Adrenal gland (tissue), 5 donors: ENCODE measurements around the gene ARID4B.

Source experiments
- CTCF ChIP-seq, 6 experiments: fragments of 450-650 bp in 4 of 6; fragments of 200-600 bp in 2 of 6; sonication (generic) in 1 of 6; IDR thresholded peaks; 1 replicate in 5 of 6; 2 replicates in 1 of 6; pipeline versions ENCODE4 v1.5.1 to v1.8.0; 2016 to 2021; ENCODE audit warnings: antibody characterized with exemption in 6 of 6, mild to moderate bottlenecking in 2 of 6, moderate library complexity in 1 of 6
- POLR2A ChIP-seq, 2 donors: fragments of 450-650 bp; IDR thresholded peaks; one replicate each; pipeline ENCODE4 v1.6.1; 2017; ENCODE audit warnings: antibody characterized with exemption in 2 of 2, mild to moderate bottlenecking in 2 of 2, moderate library complexity in 1 of 2
- donor health status: DM: no; HTN: no; CAD: no.

- no peak for TF ChIP-seq POLR2A (IDR thresholded peaks at IDR 0.05)
- TF ChIP-seq CTCF (IDR thresholded peaks at IDR 0.05) = no peak
Observed at GRCh38 chr1:235369802-235370201, 41.8 kb upstream of the ARID4B start.
